ENCODE measurements around the gene OR11A1. TPM values are rescaled to one million over a fixed set of nuclear protein-coding genes. Genes with fewer than 3 reads are reported as not detected.

The OR11A1 gene
- total RNA-seq, 2 donors from 2014 or later: not detected

DNA sequence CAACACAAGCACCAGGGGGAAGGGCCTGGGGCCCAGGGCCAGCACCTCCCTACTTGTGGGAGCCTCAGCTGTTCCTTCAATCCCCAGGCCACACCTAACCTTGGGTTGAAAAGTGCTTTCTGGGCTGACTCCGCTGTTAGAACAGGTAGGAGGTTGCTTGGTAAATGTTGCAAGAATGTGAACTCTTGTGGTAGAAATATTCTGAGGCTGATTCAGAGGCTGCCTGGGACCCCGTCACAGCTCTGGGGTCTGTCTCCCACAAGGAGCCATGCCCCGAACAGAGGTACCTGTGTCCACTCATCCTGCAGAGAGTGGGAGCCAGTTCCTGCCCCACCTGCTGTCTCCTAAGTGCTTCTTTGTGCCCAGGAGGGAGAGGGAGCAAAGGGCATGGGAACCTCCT, 45.3 kb upstream of the OR11A1 start:
- H3K36me3 ChIP-seq: no peaks in the 10 kb centered on the region
- ATAC-seq (ENCODE audit: insufficient number of reproducible peaks, low FRiP score, low read depth) (no peak), DNase-seq (ENCODE audit: low spot score) (no peak)
- H3K27me3 ChIP-seq (replicated peaks; ENCODE audit: insufficient read depth): no peaks in the 10 kb centered on the region
- H3K9me3 ChIP-seq: no peaks in the 10 kb centered on the region
- no peaks in the 10 kb centered on the region for H3K4me1 ChIP-seq (ENCODE audit: control insufficient read depth in 1 of 2, low read depth in 2 of 2)
- TF ChIP-seq, protein P1, sequence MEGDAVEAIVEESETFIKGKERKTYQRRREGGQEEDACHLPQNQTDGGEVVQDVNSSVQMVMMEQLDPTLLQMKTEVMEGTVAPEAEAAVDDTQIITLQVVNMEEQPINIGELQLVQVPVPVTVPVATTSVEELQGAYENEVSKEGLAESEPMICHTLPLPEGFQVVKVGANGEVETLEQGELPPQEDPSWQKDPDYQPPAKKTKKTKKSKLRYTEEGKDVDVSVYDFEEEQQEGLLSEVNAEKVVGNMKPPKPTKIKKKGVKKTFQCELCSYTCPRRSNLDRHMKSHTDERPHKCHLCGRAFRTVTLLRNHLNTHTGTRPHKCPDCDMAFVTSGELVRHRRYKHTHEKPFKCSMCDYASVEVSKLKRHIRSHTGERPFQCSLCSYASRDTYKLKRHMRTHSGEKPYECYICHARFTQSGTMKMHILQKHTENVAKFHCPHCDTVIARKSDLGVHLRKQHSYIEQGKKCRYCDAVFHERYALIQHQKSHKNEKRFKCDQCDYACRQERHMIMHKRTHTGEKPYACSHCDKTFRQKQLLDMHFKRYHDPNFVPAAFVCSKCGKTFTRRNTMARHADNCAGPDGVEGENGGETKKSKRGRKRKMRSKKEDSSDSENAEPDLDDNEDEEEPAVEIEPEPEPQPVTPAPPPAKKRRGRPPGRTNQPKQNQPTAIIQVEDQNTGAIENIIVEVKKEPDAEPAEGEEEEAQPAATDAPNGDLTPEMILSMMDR (IDR thresholded peaks at IDR 0.05): no peak
- H3K27ac ChIP-seq: no peak overlapping the region
- H3K4me3 ChIP-seq: no peak overlapping the region

DNA sequence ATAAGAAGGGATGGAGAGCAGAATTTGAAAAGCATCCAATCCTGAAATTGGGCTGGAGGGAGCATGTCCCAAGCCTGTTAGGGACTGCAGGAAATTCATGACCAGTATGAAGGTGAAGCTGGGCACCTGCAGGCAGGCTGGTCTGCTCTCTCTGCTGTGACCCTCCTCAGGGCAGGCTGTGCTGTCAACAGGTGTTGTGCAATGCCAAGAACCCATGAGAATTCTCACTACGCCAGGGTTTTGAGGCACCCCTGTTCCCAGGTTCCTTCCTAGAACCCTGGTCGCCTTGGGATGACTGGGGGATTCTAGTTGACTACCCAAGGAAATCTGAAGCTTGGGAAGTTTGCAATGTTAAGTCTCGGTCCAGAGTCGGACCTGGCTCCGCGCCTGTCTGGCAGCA, 44.2 kb upstream of the OR11A1 start:
- ATAC-seq (ENCODE audit: insufficient number of reproducible peaks, low FRiP score, low read depth): no peak
- no peaks in the 10 kb centered on the region for H3K4me1 ChIP-seq (ENCODE audit: control insufficient read depth in 1 of 2, low read depth in 2 of 2)
- H3K27ac ChIP-seq: no peak overlapping the region
- no peaks in the 10 kb centered on the region for H3K36me3 ChIP-seq
- H3K9me3 ChIP-seq: no peaks in the 10 kb centered on the region
- no peak for DNase-seq (ENCODE audit: low spot score)
- TF ChIP-seq, protein P1 (IDR thresholded peaks at IDR 0.05): no peak
- no peaks in the 10 kb centered on the region for H3K27me3 ChIP-seq (replicated peaks; ENCODE audit: insufficient read depth)
- H3K4me3 ChIP-seq: no peak overlapping the region

DNA sequence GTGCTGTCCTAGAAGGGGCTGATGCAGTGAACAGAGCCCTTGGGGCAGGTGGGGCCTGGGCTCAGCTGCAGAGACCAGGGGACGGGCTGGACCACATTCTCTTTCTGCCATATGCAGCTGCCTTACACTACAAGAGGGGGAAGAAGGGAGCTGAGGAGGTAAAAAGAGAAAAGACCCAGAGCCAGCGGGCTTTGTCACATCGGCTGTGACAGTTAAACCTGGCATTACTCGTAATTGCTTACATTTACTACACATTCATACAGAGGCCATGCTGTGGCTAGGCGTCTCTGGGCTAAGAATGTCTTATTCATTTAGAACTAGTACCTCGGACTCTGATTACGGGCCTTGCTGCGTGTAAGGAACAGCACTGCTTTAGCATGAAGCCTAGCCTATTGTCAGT, 43.7 kb upstream of the OR11A1 start:
- Histone ChIP-seq H3K9me3 (no peaks in the 10 kb centered on the region), H3K27me3 (replicated peaks; ENCODE audit: insufficient read depth) (no peaks in the 10 kb centered on the region), H3K4me3 (no peak overlapping the region), H3K27ac (no peak overlapping the region), H3K36me3 (no peaks in the 10 kb centered on the region), H3K4me1 (ENCODE audit: control insufficient read depth in 1 of 2, low read depth in 2 of 2) (no peaks in the 10 kb centered on the region)
- DNase-seq (ENCODE audit: low spot score) (no peak), ATAC-seq (ENCODE audit: insufficient number of reproducible peaks, low FRiP score, low read depth) (no peak)
- TF ChIP-seq, protein P1 (IDR thresholded peaks at IDR 0.05): no peak

DNA sequence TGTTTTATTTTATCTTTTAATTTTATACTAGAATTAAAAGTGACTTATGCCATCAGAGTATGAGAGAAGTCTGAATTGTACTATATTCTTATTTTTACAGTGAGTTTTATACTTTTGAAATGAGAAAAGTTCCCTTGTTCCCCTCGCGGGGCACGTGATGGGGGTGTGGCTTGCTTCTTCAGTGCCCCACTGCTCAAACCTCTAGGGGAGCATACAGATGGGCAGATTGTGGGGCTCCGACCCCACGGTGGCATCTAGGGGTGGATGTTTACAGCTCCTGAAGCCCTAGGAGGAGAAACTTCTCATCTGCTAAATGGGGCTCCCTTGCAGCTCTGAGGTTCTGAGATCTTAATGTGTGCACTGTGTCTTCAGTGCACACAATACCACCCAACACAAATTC, 42.8 kb upstream of the OR11A1 start:
- H3K4me3 ChIP-seq: no peak overlapping the region
- ATAC-seq (ENCODE audit: insufficient number of reproducible peaks, low FRiP score, low read depth) (no peak), DNase-seq (ENCODE audit: low spot score) (no peak)
- H3K27ac ChIP-seq: no peak overlapping the region
- no peaks in the 10 kb centered on the region for H3K4me1 ChIP-seq (ENCODE audit: control insufficient read depth in 1 of 2, low read depth in 2 of 2)
- H3K27me3 ChIP-seq (replicated peaks; ENCODE audit: insufficient read depth): no peaks in the 10 kb centered on the region
- no peaks in the 10 kb centered on the region for H3K36me3 ChIP-seq
- no peaks in the 10 kb centered on the region for H3K9me3 ChIP-seq
- TF ChIP-seq, protein P1 (IDR thresholded peaks at IDR 0.05): no peak

DNA sequence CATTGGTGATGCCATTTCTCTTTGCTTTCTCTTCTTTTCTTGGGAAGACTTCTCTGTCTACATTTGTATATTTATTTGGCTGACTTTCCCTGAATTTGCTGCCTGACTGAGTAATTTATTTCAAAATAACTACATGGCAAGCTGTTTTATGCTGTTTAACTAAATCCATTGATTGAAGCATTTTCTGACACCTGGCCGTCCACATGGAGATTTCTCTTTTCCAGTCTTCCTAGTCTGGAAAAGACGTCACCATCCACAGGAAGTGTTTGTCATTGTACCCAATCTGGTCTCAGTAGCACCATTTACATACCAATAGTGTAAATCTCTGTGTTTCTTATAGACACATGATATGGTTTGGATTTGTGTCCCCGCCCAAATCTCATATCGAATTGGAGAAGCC, 40.1 kb upstream of the OR11A1 start:
- Histone ChIP-seq H3K9me3 (no peaks in the 10 kb centered on the region), H3K36me3 (no peaks in the 10 kb centered on the region), H3K4me1 (ENCODE audit: control insufficient read depth in 1 of 2, low read depth in 2 of 2) (no peaks in the 10 kb centered on the region), H3K4me3 (no peak overlapping the region), H3K27ac (no peak overlapping the region), H3K27me3 (replicated peaks; ENCODE audit: insufficient read depth) (no peaks in the 10 kb centered on the region)
- ATAC-seq (ENCODE audit: insufficient number of reproducible peaks, low FRiP score, low read depth): no peak
- TF ChIP-seq, protein P1 (IDR thresholded peaks at IDR 0.05): no peak
- no peak for DNase-seq (ENCODE audit: low spot score)
